GM15510 (cell line): Measurements from ENCODE around the gene BUB1B.

Experiments used
- POLR2A ChIP-seq: IDR thresholded peaks from 3 replicates; pipeline ENCODE4 v1.6.1; 2011; ENCODE audit warnings: borderline replicate concordance; ENCODE audit not compliant: insufficient read length; ENCODE audit errors: extremely low read depth

BUB1B gene

GRCh38 chr15:40254452-40254851 lies 93.6 kb downstream of the BUB1B start:
- no peak for TF ChIP-seq POLR2A

DNA sequence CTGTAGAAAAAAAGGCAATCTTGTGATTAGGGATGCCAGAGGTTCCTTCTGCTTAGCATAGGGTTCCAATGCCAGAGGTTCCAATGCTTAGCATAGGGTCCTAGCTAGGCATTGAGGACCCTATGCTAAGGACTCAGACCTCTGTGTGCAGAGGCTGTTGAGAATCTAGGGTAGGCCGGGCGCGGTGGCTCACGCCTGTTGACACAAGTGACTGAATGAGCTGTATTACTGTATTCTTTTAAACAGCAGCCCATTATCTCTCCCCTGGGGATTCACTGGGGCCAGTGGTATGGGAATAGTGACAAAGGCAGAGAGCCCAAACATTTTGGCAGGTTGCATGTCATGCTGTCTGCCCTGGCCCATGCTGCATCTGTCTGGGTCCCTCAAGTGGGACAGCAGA lies 94.2 kb downstream of the BUB1B start:
- TF ChIP-seq POLR2A, result no peak

DNA sequence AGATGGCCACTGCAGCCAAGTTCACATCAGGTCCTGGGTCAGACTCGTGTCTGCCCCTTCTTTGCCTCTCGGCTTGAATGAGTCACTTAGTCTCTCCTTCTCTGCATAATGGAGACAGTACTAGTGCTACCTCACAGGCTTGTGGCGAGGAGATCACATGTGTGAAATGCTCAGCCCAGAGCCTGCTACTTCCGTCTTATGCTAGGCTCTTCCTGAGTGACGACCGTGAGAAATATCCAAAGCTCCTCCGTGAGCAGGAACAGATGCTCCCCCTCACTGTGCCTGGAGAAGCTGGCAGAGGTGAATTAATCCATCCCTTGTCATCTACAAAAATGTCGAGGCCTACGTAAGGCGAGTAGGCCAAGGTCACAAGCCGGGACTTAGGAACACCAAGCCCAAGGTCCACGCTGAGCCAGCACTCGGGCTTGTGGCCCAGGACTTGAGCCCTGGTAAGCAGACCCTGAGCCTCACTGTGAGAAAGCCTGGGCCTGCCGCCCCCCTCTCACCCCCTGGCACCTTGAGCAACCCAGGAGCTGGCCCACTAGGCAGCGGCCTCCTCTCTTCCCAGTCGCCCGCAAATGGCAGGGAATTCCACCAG lies 95.9 kb downstream of the BUB1B start:
- no peak for TF ChIP-seq POLR2A

GRCh38 chr15:40257656-40258450 lies 97.0 kb downstream of the BUB1B start:
- TF ChIP-seq POLR2A, result no peak

GRCh38 chr15:40258544-40258943 lies 97.7 kb downstream of the BUB1B start:
- no peak for TF ChIP-seq POLR2A

- TF ChIP-seq POLR2A, result no peak
These were observed 98.2 kb downstream of the BUB1B start for GRCh38 chr15:40259021-40259420.

GRCh38 chr15:40263024-40263754 lies 102.3 kb downstream of the BUB1B start:
- TF ChIP-seq POLR2A, result no peak

DNA sequence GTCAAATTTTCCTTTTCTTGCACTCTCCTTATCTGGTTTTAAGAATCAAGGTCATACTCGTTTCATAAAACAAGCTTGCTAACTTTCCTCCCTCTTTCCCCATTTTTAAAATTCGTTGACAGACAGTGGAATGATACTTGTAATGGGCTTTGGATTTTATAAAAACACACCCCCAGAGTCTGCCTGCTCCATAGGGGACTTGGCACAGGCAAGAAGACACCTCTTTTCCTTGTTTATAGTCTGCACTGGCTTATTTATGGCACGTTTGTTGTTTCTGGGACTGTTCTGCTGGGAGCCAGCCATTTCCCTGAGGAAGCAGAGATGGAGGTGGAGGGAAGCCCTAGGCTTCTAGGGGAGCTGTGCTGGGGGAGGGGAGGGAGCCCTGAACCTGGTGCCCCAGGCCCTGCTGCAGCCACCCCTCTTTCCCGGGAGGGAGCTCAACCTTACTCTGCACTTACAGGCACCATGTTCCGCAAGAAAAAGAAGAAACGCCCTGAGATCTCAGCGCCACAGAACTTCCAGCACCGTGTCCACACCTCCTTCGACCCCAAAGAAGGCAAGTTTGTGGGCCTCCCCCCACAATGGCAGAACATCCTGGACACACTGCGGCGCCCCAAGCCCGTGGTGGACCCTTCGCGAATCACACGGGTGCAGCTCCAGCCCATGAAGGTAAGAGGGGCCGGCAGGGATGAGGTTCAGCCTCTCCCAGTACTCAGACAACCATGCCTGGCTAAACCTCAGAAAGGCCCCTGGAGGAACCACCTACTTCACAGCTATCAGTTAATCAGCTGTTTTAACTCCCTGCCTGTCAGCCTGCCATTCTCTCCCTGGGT lies 103.7 kb downstream of the BUB1B start:
- TF ChIP-seq POLR2A, result no peak

DNA sequence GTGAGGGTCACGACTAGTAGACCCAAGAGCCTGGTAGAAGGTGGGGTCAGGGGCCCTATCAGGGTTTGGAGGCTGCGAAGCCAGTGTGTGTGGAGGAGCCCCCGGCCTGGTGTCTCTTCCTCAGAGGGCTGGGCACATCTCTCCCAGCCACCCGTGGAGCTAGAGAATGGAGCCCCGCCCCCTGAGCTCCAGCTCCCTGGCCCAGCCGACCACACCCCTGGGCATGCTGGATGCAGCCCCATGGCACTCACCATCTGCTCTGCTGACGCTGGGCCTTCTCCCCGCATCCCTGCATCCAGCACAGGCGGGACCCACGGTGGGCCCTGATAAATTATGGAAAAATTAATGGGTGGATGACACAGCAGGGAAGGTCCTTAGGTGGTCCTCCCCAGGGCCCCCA lies 104.5 kb downstream of the BUB1B start:
- no peak for TF ChIP-seq POLR2A

DNA sequence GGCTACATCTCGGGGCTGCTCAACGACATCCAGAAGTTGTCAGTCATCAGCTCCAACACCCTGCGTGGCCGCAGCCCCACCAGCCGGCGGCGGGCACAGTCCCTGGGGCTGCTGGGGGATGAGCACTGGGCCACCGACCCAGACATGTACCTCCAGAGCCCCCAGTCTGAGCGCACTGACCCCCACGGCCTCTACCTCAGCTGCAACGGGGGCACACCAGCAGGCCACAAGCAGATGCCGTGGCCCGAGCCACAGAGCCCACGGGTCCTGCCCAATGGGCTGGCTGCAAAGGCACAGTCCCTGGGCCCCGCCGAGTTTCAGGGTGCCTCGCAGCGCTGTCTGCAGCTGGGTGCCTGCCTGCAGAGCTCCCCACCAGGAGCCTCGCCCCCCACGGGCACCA lies 105.0 kb downstream of the BUB1B start:
- TF ChIP-seq POLR2A, result no peak

GRCh38 chr15:40266828-40267304 lies 106.0 kb downstream of the BUB1B start:
- TF ChIP-seq POLR2A, result no peak

DNA sequence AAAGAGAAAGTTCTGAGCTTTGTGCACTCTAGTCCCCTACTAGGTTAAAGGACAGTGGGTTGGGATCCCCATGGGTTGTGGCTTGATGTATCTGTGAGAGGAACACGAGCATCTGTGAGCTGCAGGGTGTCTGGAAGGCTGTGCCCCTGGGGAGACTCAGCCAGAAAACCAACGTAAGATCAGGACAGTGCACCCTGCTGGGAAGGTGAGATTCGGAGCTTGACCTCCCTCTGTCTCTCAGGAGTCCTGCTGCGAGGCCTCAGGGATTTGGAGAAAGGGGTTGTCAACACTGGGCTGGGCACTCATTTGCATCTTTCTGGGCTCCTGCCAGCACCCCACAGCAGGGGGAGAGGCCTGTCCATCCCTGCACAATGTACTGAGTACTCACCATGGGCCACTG lies 106.8 kb downstream of the BUB1B start:
- TF ChIP-seq POLR2A, result no peak

GRCh38 chr15:40269604-40270003 lies 108.7 kb downstream of the BUB1B start:
- no peak for TF ChIP-seq POLR2A

- no peak for TF ChIP-seq POLR2A
These were observed 109.6 kb downstream of the BUB1B start for GRCh38 chr15:40270246-40270995.
